HG03025 (cell line): ENCODE data around the gene CALB2.

Experiments
- ATAC-seq: cut with Tn5 transposase; IDR thresholded peaks from one replicate; pipeline ENCODE4 v1.9.1; 2021; ENCODE audit warnings: mild to moderate bottlenecking, moderate library complexity; ENCODE audit not compliant: unreplicated experiment, low FRiP score

The CALB2 gene

DNA sequence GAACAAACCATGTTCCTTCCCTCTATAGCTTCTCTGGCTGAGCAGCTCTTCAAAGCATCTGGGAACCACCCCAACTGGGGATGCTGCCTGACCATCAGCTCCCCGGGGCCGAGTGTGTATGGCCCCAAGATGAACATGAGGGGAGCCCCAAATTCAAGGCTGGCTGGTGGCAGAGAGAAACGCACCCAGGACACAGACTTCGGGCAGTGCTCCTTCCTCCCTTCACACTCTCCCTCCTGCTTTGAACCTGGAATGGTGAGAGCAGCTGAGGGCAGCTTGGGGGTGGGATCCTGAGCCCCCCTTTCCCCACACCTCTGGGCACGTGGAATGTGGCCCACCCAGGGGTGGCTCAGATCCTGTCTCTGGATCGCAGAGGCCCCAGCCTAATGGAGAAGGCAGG, 66.1 kb downstream of the CALB2 start:
- no peak for ATAC-seq

DNA sequence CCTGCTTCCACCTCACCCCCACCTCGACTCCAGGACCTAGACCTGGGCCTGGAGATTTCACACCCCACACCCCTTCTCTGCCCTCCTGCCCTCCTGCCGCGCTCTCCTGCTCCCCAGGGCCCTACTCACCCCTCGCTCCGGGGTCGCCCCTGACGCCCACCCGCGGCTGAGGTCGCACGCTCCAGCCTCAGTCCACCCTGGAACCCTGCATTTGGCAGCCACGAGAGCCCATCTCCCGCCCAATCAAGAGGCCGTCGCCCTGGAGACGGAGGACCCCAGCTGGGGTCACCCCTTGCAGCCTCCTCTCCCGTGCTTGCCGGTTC, 67.2 kb downstream of the CALB2 start:
- no peak for ATAC-seq

DNA sequence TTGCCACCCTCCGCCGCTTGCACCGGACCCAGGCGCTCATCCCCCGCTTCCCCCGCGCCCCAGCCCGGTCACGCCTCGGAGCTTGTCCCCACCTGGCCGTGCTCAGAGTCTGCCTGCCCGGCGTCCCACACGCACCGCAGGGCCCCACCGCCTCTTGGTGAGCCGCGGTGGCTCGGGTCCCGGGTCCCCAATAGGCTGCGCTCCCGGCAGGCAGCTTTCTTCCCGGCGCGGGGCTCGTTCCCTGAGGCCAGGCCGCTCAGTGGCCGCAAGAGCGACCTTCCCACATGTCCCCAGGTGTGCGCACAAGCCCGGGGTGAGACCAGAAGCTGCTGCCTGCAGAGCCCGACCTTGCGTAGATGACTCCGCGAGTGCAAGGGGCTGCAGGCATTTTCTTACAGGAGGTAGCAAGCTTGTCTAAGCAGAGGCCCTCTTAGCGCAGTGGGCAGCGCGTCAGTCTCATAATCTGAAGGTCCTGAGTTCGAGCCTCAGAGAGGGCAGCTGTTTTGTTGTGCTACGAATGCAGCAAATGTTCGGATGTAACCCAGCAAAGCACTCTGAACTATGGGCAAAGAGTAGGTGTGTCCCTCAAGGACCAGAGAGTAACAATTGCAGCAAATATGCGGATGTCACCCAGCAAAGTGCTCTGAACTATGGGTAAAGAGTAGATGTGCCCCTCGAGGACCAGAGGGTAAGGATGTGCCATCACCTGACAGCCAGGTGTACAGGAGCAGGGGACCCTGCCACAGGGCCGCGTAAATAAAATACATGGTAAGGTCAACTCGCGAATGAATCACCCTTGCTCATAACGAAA, 67.8 kb downstream of the CALB2 start:
- no peak for ATAC-seq

DNA sequence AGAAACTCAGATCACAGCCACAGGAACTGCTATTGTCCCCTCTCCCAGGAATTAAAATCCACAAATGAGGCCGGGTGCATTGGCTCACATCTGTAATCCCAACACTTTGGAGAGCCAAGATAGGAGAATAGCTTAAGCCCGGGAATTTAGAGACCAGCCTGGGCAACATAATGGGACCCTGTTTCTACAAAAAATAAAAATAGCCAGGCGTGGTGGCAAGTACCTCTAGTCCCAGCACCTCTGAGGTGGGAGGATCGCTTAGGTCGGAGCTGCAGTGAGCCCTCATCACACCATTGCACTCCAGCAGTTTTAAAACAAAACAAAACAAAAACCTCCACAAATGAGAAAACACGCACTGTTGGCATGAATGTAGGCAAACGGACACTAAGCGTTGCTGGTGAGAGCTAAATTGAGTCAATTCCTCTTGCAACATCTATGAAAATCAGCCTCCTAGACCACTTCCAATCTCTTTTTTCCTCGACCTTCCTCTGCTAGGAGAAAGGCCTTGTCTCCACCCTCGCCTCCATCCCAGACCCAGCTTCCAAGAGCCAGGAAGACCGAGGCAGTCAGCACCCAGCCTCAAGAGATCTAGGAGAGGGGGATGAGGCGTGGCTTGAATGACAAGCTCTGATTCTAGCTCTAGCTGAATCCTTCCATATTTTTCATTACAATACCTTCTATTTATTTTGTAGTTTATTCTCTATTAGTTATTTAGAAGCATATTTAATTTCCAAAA, 68.5 kb downstream of the CALB2 start:
- no peak for ATAC-seq

DNA sequence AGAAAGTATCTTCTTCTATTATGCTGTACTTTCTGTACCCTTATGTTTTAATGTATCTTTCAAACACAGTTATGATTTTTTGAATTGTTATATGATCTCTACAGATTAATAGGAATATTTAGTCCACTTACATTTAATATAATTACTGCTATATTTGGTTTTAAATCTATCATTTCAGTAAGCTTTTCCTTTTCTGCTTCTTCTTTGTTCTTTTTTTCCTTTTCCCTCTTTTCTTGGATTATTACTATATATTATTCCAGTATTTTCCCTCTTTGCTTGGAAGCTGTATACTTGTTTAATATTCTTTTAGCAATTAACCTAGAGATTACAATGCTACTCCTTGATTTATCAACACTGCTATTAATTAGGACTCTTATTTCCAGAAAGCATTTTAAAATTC, 69.9 kb downstream of the CALB2 start:
- ATAC-seq = no peak

DNA sequence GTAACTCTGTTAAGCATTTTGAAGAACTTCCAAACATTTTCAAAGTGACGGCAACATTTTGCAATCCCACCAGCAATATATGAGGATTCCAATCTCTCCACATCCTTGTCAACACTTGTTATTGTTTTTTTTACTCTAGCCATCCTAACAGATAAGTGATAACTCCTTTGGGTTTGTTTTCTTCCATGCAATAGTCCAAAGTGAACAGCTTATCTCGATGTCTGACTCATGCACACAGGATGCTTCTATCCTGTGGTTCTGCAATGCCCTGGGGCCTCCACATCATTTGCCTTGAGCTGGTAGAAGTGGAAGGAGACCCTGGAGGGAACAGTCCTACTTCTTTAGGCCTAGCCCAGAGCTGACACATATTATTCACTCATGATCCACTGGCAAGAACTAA, 70.4 kb downstream of the CALB2 start:
- no peak for ATAC-seq

DNA sequence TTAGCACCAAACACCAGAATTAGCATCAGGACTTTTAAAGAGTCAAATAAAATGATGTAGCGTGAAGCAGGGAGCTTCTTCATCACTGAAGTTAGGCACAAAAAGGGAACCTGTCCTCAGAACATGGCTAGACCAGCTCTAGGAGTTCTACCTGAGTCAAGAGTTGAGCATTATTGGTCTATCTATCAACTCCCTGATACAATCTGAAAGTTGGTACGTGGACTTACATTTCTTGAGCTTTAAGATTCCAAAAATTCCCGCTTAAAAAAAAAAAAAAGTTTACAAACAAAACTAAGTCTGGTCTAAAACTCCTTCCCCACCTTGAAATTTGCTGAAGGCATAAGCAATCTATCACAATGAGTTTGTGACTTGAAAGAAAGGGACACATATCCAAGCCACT, 71.1 kb downstream of the CALB2 start:
- ATAC-seq = no peak

DNA sequence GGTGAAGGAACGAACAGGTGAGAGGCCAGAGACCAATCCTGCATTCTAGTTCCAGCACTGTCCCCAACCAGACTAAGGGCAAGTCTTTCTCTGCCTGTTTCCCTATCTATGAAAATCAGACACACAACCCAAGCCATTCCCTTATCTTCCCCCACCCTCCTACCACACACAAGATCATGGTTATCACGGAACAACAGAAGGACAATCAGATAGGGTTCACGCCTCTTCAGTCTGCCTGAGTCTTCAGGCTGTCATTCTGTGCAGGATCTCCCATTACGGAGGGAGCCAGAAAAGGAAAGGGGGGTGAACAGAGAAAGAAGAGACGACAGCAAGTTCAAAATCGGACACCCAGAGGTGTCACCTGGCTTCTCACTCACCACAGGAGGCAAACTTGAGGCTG, 72.2 kb downstream of the CALB2 start:
- no peak for ATAC-seq

DNA sequence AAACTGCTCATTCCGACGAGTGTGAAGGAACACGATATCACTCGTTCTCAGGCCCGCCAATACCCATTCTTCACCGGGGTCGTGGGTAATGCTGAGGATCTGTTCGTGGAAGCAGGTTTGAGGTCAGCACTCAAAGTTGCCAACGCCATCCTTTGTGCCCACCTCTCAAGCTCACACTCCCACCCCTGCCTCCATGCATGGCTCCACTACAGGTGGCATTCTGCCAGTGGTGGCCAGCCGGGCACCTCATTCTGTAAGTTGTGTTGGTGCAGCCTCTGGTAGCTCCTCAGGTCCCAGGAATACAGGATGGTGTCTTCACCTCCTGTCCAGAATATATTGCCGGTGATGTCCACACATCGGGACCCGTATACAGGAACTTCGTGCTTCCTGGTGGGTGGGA, 72.7 kb downstream of the CALB2 start:
- no peak for ATAC-seq

DNA sequence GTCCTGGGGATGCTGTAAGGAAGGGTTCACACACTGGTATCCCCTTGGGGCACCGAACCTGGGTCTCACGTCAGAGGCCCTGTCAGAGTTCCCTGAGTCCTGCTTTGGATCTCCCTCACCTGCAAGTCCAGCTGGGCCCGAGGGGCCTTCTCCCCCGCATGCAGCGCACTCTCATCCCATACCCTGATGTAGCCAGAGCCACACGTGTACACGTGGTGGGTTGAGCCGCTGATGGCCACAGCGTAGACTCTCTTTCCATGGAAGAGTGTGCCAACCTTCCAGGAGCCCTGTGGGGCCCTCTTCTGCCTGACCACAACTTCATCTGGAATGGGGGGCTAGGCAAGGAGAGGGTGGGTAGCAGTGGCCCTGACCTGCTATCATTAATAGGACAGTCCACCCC, 73.5 kb downstream of the CALB2 start:
- ATAC-seq = no peak

DNA sequence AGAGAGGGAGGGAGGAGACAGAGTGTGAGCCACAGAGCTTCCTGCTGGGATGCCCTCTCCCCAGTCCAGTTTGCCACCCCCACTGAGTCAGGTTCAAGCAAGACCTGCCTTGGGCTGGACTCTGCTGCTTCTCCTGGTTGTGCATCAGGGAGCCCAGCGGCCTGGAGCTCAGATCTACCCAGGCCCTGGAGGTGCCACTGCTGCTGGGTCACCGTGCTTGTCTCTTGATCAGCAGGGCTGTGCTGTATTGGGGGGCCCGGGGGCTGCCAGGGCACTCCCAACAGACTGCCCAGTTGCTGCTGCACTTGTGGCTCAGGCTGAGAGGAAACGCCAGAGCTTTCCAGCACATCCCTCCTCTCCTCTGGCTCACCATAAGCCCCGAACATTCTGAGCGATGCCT, 74.4 kb downstream of the CALB2 start:
- ATAC-seq = no peak

DNA sequence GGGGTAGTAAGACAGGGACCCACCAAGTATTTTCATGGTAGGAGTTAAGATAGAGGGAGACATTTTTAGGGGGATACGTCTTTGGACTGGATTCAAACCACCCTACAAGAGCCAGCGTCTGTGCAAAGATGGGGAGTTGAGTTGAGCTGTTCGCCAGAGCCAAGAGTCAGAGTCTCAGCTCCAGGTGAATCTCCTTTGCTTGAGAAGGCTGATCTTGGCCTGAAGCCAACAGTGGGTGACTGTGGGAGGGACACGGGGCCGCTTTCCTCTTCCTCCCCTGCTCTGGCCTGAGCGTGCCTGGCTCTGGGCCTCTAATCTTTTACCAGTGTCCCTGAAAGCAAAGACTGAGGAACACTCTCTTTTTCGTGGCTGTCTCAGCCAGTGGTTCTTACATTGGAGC, 78.0 kb downstream of the CALB2 start:
- no peak for ATAC-seq

DNA sequence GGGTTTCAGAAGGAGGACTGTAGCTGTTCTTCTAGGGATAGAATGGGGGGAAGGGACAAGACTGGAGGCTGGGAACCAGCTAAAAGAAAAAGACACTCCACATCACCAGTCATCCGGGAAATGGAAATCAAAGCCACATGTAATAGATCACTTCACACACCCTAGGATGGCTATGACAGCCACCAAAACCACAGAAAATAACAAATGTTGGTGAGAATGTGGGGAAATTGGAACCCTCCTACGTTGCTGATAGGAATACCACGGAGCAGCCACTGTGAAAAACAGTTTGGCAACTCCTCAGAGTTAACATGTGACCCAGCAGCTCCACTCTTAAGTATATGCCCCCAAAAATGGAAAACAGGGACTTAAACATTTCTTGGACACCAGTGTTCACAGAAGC, 81.0 kb downstream of the CALB2 start:
- no peak for ATAC-seq
